Stimulated activated CD4-positive, alpha-beta T cell treated with anti-CD3 and anti-CD28 coated beads, Interleukin-4, amount 100 ng/mL, for 4 hours (primary cell): ENCODE data around the gene CTDSP2.
A peak's percentile ranks its signal among the peaks of the same experiment; 100 is the strongest.
"Not testable (repeated sequence)": the region's sequence is repeated elsewhere in the genome, so short reads cannot be mapped to it uniquely, and the experiment has no call there.

Source experiments
- DNase-seq, 2 experiments: peaks; one replicate each; pipeline ENCODE4 v3.0.0-alpha.2; 2020

The CTDSP2 gene

GRCh38 chr12:57833672-57834071, 12.9 kb downstream of the CTDSP2 start:
- DNase-seq = no peak

- no peak for DNase-seq
Observed at GRCh38 chr12:57832966-57833365, 13.6 kb downstream of the CTDSP2 start.

GRCh38 chr12:57830393-57830792, 16.1 kb downstream of the CTDSP2 start:
- DNase-seq = no peak

GRCh38 chr12:57829025-57829777, 17.3 kb downstream of the CTDSP2 start:
- no peak for DNase-seq

GRCh38 chr12:57826966-57827365, 19.6 kb downstream of the CTDSP2 start:
- DNase-seq = no peak

GRCh38 chr12:57826400-57826799, 20.1 kb downstream of the CTDSP2 start:
- no peak for DNase-seq

- no peak for DNase-seq
Observed at GRCh38 chr12:57825451-57825850, 21.1 kb downstream of the CTDSP2 start.

GRCh38 chr12:57823908-57824640, 22.5 kb downstream of the CTDSP2 start:
- no peak for DNase-seq

- no peak for DNase-seq
Observed at GRCh38 chr12:57823131-57823907, 23.2 kb downstream of the CTDSP2 start.

GRCh38 chr12:57822392-57823130, 24.0 kb downstream of the CTDSP2 start:
- DNase-seq = no peak

- no peak for DNase-seq
Observed at GRCh38 chr12:57821474-57822214, 24.9 kb downstream of the CTDSP2 start.

GRCh38 chr12:57821015-57821414, 25.5 kb downstream of the CTDSP2 start:
- DNase-seq = not testable (repeated sequence)

- not testable (repeated sequence) for DNase-seq
Observed at GRCh38 chr12:57820119-57820518, 26.4 kb downstream of the CTDSP2 start.

GRCh38 chr12:57817990-57818331, 28.6 kb downstream of the CTDSP2 start:
- not testable (repeated sequence) for DNase-seq

GRCh38 chr12:57817261-57817989, 29.1 kb downstream of the CTDSP2 start:
- no peak for DNase-seq

- DNase-seq = no peak
Observed at GRCh38 chr12:57816855-57817151, 29.7 kb downstream of the CTDSP2 start.

GRCh38 chr12:57816001-57816854, 30.3 kb downstream of the CTDSP2 start:
- no peak for DNase-seq

GRCh38 chr12:57815177-57816000, 31.1 kb downstream of the CTDSP2 start:
- DNase-seq = peak in 1 of 2 experiments; percentile 38

- DNase-seq = no peak
Observed at GRCh38 chr12:57813971-57814772, 32.4 kb downstream of the CTDSP2 start.
